ENCODE measurements around the gene RDX.

Gene RDX

GRCh38 chr11:110299006-110299785 lies 2.8 kb upstream of the RDX start:
- peaks cover 11 to 27% (median 23%) of the 10 kb centered on the region in 10 experiments for H3K4me1 ChIP-seq
- peaks cover 3 to 16% (median 12%) of the 10 kb centered on the region in 11 experiments; a peak in 18 of 22 replicates for H4K20me1 ChIP-seq
- no peak overlapping the region for H3K9ac ChIP-seq
- H3K27me3 ChIP-seq = no peaks in the 10 kb centered on the region
- H3K4me3 ChIP-seq = no peak overlapping the region
- peaks cover 0 to 9% (median 0%) of the 10 kb centered on the region in 11 experiments; a peak in 4 of 22 replicates for H3K9me3 ChIP-seq (replicated peaks in 1 of 11)
- H3K36me3 ChIP-seq = no peaks in the 10 kb centered on the region
- no peak overlapping the region for H3K27ac ChIP-seq
- TF ChIP-seq Cebpa-rat (IDR thresholded peaks at IDR 0.05) = no peak
- H3K4me2 ChIP-seq = no peak overlapping the region

GRCh38 chr11:110298301-110298765 lies 1.9 kb upstream of the RDX start:
- Histone ChIP-seq H3K36me3 (no peaks in the 10 kb centered on the region), H3K9ac (no peak overlapping the region), H3K4me1 (peaks cover 19 to 36% (median 31%) of the 10 kb centered on the region in 10 experiments), H3K27ac (no peak overlapping the region), H3K4me3 (no peak overlapping the region), H3K4me2 (peak overlapping the region in 1 of 11 experiments; percentile 86; a peak in 1 of 22 replicates), H3K27me3 (no peaks in the 10 kb centered on the region), H3K9me3 (replicated peaks in 1 of 11) (peaks cover 0 to 9% (median 0%) of the 10 kb centered on the region in 11 experiments; a peak in 4 of 22 replicates), H4K20me1 (peaks cover 7 to 24% (median 19%) of the 10 kb centered on the region in 11 experiments; a peak in 19 of 22 replicates)
- no peak for TF ChIP-seq Cebpa-rat (IDR thresholded peaks at IDR 0.05)

GRCh38 chr11:110297726-110298300 lies 1.4 kb upstream of the RDX start:
- peak overlapping the region in 7 of 11 experiments; percentile 62 to 93 (median 82); a peak in 8 of 22 replicates for H3K4me2 ChIP-seq
- peaks cover 24 to 41% (median 36%) of the 10 kb centered on the region in 10 experiments for H3K4me1 ChIP-seq
- H3K9ac ChIP-seq = no peak overlapping the region
- H3K27ac ChIP-seq = no peak overlapping the region
- H3K9me3 ChIP-seq (replicated peaks in 1 of 11) = peaks cover 0 to 9% (median 0%) of the 10 kb centered on the region in 11 experiments; a peak in 4 of 22 replicates
- no peak overlapping the region for H3K4me3 ChIP-seq
- peak in 8 of 11 experiments; percentile 31 to 94 (median 70); a peak in 13 of 22 replicates for TF ChIP-seq Cebpa-rat (IDR thresholded peaks at IDR 0.05)
- no peaks in the 10 kb centered on the region for H3K27me3 ChIP-seq
- no peaks in the 10 kb centered on the region for H3K36me3 ChIP-seq
- peaks cover 7 to 30% (median 25%) of the 10 kb centered on the region in 11 experiments; a peak in 19 of 22 replicates for H4K20me1 ChIP-seq

- Histone ChIP-seq H3K9me3 (replicated peaks in 1 of 11) (peaks cover 0 to 9% (median 0%) of the 10 kb centered on the region in 11 experiments; a peak in 4 of 22 replicates), H3K9ac (peak overlapping the region; percentile 91 to 99 (median 98); a peak in 21 of 22 replicates), H4K20me1 (peaks cover 8 to 36% (median 28%) of the 10 kb centered on the region in 11 experiments; a peak in 20 of 22 replicates), H3K4me3 (peak overlapping the region; percentile 86 to 99 (median 92)), H3K27ac (peak overlapping the region in 10 of 11 experiments; percentile 89 to 99 (median 96); a peak in 18 of 22 replicates), H3K27me3 (no peaks in the 10 kb centered on the region), H3K36me3 (peaks cover 0 to under 1% (median 0%) of the 10 kb centered on the region in 11 experiments; a peak in 3 of 22 replicates), H3K4me1 (peaks cover 24 to 41% (median 36%) of the 10 kb centered on the region in 10 experiments), H3K4me2 (peak overlapping the region; percentile 59 to 93 (median 79))
- TF ChIP-seq Cebpa-rat (IDR thresholded peaks at IDR 0.05) = no peak
Measured at GRCh38 chr11:110297076-110297725, 787 bp upstream of the RDX start.

GRCh38 chr11:110295531-110296225 lies 736 bp downstream of the RDX start:
- TF ChIP-seq Cebpa-rat (IDR thresholded peaks at IDR 0.05) = no peak
- Histone ChIP-seq H3K4me3 (peak overlapping the region; percentile 86 to 99 (median 92)), H3K9ac (peak overlapping the region; percentile 91 to 99 (median 98)), H4K20me1 (peaks cover 18 to 51% (median 44%) of the 10 kb centered on the region in 11 experiments; a peak in 21 of 22 replicates), H3K27ac (peak overlapping the region; percentile 89 to 99 (median 96)), H3K4me2 (peak overlapping the region; percentile 76 to 96 (median 82)), H3K9me3 (replicated peaks in 1 of 11) (peaks cover 0 to 3% (median 0%) of the 10 kb centered on the region in 11 experiments; a peak in 3 of 22 replicates), H3K36me3 (peaks cover 0 to 16% (median 10%) of the 10 kb centered on the region in 11 experiments; a peak in 10 of 22 replicates), H3K27me3 (no peaks in the 10 kb centered on the region), H3K4me1 (peaks cover 24 to 46% (median 38%) of the 10 kb centered on the region in 10 experiments)

- Histone ChIP-seq H3K27me3 (no peaks in the 10 kb centered on the region), H3K36me3 (peaks cover 0 to 20% (median 10%) of the 10 kb centered on the region in 11 experiments; a peak in 11 of 22 replicates), H3K9me3 (replicated peaks in 1 of 11) (no peaks in the 10 kb centered on the region; a peak in 1 of 22 replicates), H4K20me1 (peaks cover 24 to 57% (median 49%) of the 10 kb centered on the region in 11 experiments; a peak in 21 of 22 replicates), H3K4me2 (peak overlapping the region; percentile 76 to 96 (median 82)), H3K27ac (peak overlapping the region in 9 of 11 experiments; percentile 92 to 99 (median 96); a peak in 14 of 22 replicates), H3K9ac (peak overlapping the region; percentile 91 to 99 (median 98)), H3K4me1 (peaks cover 24 to 46% (median 38%) of the 10 kb centered on the region in 10 experiments), H3K4me3 (peak overlapping the region; percentile 86 to 99 (median 92))
- no peak for TF ChIP-seq Cebpa-rat (IDR thresholded peaks at IDR 0.05)
Measured at GRCh38 chr11:110295086-110295485, 1.3 kb downstream of the RDX start.

GRCh38 chr11:110294509-110294908 lies 1.9 kb downstream of the RDX start:
- Histone ChIP-seq H3K36me3 (peaks cover 0 to 24% (median 12%) of the 10 kb centered on the region in 11 experiments; a peak in 11 of 22 replicates), H3K27ac (peak overlapping the region in 3 of 11 experiments; percentile 11 to 97 (median 96); a peak in 2 of 22 replicates), H4K20me1 (peaks cover 29 to 63% (median 54%) of the 10 kb centered on the region in 11 experiments; a peak in 21 of 22 replicates), H3K9me3 (replicated peaks in 1 of 11) (no peaks in the 10 kb centered on the region; a peak in 1 of 22 replicates), H3K4me3 (peak overlapping the region; percentile 86 to 99 (median 92); a peak in 16 of 20 replicates), H3K4me1 (peaks cover 24 to 46% (median 38%) of the 10 kb centered on the region in 10 experiments), H3K9ac (peak overlapping the region; percentile 91 to 99 (median 98); a peak in 19 of 22 replicates), H3K4me2 (peak overlapping the region; percentile 76 to 96 (median 82)), H3K27me3 (no peaks in the 10 kb centered on the region)
- no peak for TF ChIP-seq Cebpa-rat (IDR thresholded peaks at IDR 0.05)
